Lower leg skin (tissue), 4 donors: ENCODE results near the gene FAM171A2. TPM values are rescaled to one million over a fixed set of nuclear protein-coding genes. Genes with fewer than 3 reads are reported as not detected.

ENCODE experiments used
- DNase-seq, 2 donors: peaks; one replicate each; pipeline ENCODE4 v3.0.0-alpha.2; 2019; ENCODE audit warnings: low spot score in 2 of 2
- H3K4me3 ChIP-seq: fragments of 200-600 bp; sonication (generic); 2 replicates; pipeline ENCODE4 v1.5.1; 2017; ENCODE audit warnings: mild to moderate bottlenecking, low read depth; ENCODE audit not compliant: poor library complexity, severe bottlenecking
- POLR2A ChIP-seq, 2 donors: fragments of 450-650 bp; IDR thresholded peaks; one replicate each; pipeline ENCODE4 v1.6.1; 2016 to 2017; ENCODE audit warnings: antibody characterized with exemption in 2 of 2, mild to moderate bottlenecking in 1 of 2, moderate library complexity in 1 of 2
- WGBS, 2 donors: methylation state at CpG; one replicate each; pipeline ENCODE4 v1.1.5; 2018; 5-methylcytosine and 5-hydroxymethylcytosine counted together
- intact Hi-C: fragments of 100-400 bp; cut with DNase I; formaldehyde crosslinking; loops from one replicate; pipeline ENCODE4 v1.15.0; 2023; ENCODE audit warnings: low total_unique reads
- total RNA-seq, 4 donors: library from RNA; depleted of rRNA; stranded (reverse); fragments of >200 nt; gene quantifications; one replicate each; pipeline ENCODE4 v1.1.0, GENCODE V29; 2016
- TF ChIP-seq, protein P1 (sequence below), 3 donors: fragments of 450-650 bp; IDR thresholded peaks; one replicate each; pipeline ENCODE4 v1.5.1; 2016; ENCODE audit warnings: antibody characterized with exemption in 3 of 3, mild to moderate bottlenecking in 3 of 3, moderate library complexity in 2 of 3

Gene FAM171A2
- total RNA-seq, 4 donors from 2014 or later = 0.95 to 2.8 (median 2.4) TPM

DNA sequence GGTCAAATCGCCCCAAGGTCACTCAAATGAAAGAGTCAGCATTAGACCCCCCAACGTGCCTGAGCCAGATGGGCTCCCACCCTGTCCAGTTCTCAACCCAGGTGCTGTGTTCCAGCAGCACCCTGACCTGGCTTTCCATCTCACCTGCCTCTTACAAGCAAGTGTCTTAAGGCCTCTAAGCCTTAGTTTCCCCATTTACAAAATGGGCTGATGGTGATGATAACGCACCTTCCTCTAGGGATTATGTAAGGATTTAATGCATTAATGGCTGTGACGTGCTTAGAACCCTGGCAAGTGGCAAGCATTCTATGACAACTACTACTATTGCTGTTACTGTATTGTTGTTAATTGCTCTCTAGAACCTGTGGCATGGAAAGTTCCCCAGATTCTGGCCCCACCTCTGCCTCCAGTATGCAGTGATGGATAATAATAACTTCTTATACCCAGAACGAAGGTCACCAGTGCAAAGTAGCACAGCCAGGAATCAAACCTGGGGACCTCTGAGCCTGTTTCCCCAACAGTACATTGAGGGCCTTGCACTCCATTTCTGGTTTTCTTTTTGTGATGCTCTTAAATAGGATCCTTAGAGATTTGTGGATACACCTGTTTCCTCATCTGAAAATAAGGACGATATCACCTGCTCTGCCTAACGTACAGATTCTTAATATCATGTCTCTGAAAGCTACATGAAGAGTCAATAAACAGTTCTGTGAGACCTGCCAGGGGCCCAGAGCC, 35.8 kb downstream of the FAM171A2 start:
- intact Hi-C loops = no loop called here
- DNase-seq = no peak
- no peak for TF ChIP-seq POLR2A (IDR thresholded peaks at IDR 0.05)
- TF ChIP-seq, protein P1, sequence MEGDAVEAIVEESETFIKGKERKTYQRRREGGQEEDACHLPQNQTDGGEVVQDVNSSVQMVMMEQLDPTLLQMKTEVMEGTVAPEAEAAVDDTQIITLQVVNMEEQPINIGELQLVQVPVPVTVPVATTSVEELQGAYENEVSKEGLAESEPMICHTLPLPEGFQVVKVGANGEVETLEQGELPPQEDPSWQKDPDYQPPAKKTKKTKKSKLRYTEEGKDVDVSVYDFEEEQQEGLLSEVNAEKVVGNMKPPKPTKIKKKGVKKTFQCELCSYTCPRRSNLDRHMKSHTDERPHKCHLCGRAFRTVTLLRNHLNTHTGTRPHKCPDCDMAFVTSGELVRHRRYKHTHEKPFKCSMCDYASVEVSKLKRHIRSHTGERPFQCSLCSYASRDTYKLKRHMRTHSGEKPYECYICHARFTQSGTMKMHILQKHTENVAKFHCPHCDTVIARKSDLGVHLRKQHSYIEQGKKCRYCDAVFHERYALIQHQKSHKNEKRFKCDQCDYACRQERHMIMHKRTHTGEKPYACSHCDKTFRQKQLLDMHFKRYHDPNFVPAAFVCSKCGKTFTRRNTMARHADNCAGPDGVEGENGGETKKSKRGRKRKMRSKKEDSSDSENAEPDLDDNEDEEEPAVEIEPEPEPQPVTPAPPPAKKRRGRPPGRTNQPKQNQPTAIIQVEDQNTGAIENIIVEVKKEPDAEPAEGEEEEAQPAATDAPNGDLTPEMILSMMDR (IDR thresholded peaks at IDR 0.05) = no peak
- H3K4me3 ChIP-seq = no peak overlapping the region
- WGBS, 2 donors = 59 to 66% methylated on average over 7 of the region's 7 CpGs

DNA sequence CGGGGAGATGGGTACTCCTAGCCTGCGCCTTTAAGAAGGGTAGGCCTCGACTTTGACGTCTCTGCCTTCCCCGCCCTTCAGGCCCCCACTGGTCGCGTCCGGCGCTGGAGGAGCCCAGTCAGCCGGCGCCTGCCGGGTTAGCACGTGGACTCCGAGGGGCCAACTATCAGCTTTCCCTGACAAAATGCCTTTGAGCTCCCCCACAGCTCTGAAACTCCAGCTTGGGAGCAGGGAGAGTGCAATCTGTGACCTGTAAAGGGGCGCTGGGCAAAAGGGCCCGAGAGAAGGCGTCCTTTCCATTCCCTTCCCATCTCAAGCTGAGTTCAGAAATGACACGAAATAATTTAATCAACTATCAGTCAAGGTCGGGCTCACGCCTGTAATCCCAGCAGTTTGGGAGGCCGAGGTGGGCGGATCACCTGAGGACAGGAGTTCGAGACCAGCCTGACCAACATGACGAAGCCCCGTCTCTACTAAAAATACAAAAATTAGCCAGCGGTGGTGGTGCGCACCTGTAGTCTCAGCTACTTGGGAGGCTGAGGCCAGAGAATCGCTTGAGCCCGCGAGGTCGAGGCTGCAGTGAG, 36.7 kb downstream of the FAM171A2 start:
- intact Hi-C loops = no loop called here

DNA sequence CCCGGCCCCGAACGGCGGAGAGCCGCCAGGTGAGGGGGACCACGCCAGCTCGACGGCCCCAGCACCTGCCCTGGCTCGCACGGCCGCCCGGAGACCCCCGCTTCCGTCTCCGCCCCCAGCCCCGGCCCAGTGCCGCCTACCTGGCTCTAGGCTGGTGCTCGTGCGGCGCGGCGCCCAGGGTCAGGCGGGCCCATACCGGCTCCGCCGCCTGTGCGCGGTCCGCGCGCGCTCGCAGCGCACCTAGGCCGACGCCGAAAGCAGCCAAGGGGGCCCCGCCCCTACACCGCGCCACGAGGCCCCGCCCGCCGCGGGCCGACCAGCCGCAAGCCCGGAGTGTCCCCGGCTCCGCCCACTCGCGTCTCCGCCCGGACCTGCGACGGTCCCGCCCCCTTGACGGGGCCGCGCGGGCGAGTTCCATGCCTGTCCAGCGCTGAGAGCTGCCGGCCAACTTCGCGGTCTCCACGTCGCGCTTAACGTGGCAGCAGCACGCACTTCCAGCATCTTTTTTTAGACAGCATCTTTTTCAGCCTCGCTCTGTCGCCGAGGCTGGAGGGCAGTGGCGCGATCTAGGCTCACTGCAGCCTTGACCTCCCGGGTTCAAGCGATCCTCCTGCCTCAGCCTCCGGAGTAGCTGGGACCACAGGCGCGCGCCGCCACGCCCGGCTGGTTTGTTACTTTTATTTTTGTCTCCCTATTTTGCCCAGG, 38.9 kb downstream of the FAM171A2 start, which contains the start of gene SLC25A39:
Gene SLC25A39, minus strand, starts transcription at position 253 of the 705 bp plus-strand sequence. CDS start 1,261 bp downstream, outside the sequence.
- WGBS, 2 donors = 0 to 2% methylated on average over 25 to 41 of the region's 85 CpGs
- peak within 1 kb of the TSS; percentile 74 for H3K4me3 ChIP-seq
- DNase-seq = peak; percentile 90 to 99
- TF ChIP-seq POLR2A (IDR thresholded peaks at IDR 0.05) = no peak
- TF ChIP-seq, protein P1 (IDR thresholded peaks at IDR 0.05) = no peak
- intact Hi-C loops = loop anchor here (5.0 kb wide), 1 partner anchor 107 kb away; the partner anchor contains the start of gene UBTF

More for the DNA sequence above, 36.7 kb downstream of the FAM171A2 start:
- no peak overlapping the region for H3K4me3 ChIP-seq
- peak; percentile 96 to 99 for DNase-seq
- WGBS, 2 donors = 25 to 29% methylated on average over 28 to 29 of the region's 31 CpGs
- no peak for TF ChIP-seq POLR2A (IDR thresholded peaks at IDR 0.05)
- TF ChIP-seq, protein P1 (IDR thresholded peaks at IDR 0.05) = no peak

DNA sequence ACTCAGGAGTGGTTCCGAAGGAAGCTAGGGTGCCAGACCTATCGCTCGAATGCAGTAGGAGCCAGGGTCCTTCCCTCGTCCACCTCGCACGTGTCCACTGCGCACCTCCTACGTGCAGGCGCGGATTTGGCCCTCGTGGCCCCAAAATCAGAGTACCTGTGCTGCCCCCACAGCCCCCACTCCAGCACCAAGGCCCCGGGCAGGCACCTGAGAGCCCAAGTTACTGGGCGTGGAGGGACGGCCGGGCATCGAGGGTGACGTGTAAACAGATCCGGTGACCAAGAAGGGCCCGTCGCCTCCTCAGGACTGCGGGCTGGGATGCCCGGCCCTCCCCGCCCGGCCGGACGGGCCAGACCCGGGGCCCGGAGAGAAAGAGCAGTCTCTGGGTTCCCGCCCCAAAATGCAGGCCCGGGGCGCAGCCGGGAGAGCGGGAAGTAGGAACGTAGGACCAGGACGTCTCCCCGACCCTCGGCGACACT, 39.5 kb downstream of the FAM171A2 start:
- DNase-seq = peak in 1 of 2 donors; percentile 89
- intact Hi-C loops = loop anchor here (5.0 kb wide), 1 partner anchor 107 kb away; the partner anchor contains the start of gene UBTF
- H3K4me3 ChIP-seq = peak overlapping the region; percentile 74
- TF ChIP-seq, protein P1 (IDR thresholded peaks at IDR 0.05) = no peak
- TF ChIP-seq POLR2A (IDR thresholded peaks at IDR 0.05) = no peak
- 0 to 1% methylated on average over 10 to 38 of the region's 38 CpGs for WGBS, 2 donors

DNA sequence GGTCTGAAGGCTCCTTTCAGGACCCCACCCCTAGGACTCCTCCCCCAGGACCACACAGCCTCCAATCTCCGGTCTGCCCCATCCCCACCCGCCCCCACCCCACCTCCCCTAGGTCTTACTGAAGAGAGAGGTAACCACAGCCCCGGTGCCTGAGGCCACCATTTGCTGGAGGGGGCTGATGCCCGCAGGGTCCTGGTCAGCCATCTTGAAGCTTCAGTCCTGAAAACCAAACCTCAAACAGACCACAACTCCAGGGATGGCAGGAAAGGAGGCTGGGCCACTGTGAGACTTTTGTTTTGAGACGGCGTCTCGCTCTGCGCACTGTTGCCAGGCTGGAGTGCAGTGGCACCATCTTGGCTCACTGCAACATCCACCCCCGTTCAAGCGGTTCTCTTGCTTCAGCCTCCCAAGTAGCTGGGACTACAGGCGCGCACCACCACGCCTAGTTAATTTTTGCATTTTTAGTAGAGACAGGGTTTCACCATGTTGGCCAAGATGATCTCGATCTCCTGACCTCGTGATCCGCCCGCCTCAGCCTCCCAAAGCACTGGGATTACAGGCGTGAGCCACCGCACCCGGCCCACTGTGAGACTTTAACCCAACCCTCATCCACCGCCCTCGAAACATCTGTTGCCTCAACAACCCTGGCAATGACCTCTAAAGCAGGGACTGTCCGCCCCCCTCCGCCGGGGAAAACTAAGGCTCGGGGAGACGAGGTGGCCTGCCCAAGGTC, 40.1 kb downstream of the FAM171A2 start:
- intact Hi-C loops = loop anchor here (5.0 kb wide), 1 partner anchor 106 kb away; the partner anchor contains the start of gene UBTF
- DNase-seq = peak in 1 of 2 donors; percentile 84
- whole genome bisulfite sequencing, 2 donors = 67 to 71% methylated on average over 25 to 26 of the region's 27 CpGs
- peak overlapping the region; percentile 74 for H3K4me3 ChIP-seq
- TF ChIP-seq, protein P1 (IDR thresholded peaks at IDR 0.05) = no peak
- TF ChIP-seq POLR2A (IDR thresholded peaks at IDR 0.05) = no peak
